Measurements from ENCODE around the gene NCK2.

Gene NCK2

DNA sequence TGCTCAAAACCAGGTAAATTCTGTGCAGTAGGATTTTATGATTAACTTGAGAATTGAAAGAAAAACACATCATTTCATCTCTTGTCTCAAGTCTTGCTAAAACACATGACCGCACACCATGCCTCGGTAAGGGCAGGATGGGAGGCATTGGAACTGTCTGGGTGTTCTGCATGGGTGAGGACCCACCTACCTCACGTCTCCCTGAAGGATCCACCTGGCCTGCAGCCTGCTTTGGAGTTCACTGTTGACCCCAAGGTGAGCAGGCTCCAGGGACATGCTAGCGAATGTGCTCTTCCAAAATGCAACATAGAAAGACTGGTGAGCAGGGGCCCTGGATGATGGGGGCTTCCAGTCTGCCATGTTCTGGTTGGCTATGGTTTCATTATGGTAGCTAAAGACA is 131.5 kb downstream of the NCK2 start:
- no peak for DNase-seq

DNA sequence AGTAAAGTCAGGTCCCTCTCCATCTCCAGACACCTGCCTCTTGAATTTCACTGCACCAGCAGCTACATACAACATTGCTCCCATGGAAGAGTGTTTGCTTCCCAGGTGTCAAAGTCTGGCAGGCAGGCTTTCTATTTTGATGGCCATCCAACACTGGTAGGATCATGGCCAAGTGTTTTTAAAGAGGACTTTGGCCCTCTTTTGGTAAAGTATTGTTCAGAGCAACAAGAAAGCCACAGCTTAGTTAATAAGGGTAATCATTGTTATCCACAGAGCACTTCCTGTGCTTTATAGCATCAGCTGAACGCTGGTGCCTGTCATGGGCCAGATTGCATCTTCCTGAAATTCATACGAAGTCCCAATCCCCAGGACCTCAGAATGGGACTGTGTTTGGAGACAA is 133.2 kb downstream of the NCK2 start:
- no peak for DNase-seq

DNA sequence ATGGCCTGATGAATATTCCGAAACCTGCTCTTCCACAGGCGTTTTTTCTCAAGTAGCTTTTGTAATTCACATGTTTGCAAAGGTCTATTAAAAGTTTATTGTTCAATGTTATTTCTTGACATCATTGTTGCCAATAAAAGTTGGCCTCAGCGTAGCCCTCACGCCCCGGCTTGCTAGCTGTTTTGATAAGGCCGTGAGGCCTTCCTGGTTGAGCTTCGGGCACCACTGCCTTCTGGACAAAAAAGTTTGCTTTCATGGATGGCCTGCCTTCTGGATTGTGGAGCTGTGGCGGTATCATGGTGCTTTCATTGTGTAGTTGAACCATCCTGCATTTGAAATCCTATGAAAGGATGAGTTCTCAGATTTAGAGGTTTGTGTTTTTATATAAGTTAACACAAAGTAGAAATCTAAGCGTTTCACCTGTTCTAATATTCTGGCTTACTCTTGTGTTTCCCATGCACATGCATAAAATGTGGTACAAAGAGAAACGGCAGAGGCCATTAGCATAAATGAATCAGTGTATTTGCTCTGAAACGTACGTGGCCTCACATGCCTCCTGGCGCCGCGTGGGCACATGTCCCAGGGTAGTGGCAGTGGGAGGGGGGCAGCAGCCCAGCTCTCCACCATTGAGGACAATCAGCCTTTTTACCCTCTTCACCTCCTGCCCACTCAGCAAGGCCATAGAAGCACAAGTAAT is 134.5 kb downstream of the NCK2 start:
- DNase-seq, result no peak

DNA sequence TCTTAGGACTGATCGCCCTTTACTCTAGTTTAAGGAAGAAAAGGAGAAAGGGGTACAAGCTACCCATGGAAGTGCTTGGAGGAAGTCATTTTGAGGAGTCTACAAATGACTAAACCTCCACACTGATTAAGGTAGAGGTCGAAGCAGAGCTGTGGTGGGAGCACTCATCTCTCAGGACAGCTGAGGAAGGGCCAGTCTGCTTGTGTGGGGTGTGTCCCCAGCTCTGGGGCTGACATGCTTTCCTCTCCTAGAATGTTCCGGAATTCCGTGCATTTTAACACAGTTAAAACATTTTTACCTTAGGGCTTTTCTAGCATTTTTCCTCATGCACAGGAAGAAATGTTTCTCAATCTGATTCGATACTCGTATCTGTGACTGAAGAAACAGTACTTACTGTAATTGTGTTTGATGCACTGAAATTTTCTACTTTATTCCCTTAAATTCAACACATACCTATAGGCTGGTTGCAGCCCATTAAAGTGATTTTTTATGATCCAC is 135.1 kb downstream of the NCK2 start:
- no peak for DNase-seq

DNA sequence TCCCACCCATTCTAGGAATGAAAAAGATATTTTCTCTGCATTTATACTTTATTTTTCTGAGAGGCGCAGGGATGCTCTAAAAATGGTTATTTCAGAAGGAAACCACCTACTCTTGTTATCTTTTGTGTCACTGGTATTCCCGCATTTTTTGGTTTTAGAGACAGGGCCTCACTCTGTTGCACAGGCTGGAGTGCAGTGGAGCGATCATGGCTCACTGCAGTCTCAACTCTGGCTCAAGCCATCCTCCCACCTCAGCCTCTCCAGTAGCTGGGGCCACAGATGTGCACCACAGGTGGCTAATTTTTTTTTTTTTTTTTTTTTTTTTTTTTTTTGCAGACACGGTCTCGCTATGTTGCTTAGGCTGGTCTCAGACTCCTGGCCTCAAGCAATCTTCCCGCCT is 135.9 kb downstream of the NCK2 start:
- DNase-seq, result no peak

DNA sequence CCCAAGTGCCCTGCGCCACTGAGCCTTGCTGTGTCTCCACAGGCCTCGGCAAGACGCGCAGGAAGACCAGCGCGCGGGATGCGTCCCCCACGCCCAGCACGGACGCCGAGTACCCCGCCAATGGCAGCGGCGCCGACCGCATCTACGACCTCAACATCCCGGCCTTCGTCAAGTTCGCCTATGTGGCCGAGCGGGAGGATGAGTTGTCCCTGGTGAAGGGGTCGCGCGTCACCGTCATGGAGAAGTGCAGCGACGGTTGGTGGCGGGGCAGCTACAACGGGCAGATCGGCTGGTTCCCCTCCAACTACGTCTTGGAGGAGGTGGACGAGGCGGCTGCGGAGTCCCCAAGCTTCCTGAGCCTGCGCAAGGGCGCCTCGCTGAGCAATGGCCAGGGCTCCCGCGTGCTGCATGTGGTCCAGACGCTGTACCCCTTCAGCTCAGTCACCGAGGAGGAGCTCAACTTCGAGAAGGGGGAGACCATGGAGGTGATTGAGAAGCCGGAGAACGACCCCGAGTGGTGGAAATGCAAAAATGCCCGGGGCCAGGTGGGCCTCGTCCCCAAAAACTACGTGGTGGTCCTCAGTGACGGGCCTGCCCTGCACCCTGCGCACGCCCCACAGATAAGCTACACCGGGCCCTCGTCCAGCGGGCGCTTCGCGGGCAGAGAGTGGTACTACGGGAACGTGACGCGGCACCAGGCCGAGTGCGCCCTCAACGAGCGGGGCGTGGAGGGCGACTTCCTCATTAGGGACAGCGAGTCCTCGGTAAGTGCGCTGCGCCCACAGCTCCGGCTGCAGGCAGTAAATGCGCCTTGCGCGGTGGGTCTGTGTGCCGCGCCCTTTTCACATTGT is 136.8 kb downstream of the NCK2 start:
- DNase-seq, result no peak

DNA sequence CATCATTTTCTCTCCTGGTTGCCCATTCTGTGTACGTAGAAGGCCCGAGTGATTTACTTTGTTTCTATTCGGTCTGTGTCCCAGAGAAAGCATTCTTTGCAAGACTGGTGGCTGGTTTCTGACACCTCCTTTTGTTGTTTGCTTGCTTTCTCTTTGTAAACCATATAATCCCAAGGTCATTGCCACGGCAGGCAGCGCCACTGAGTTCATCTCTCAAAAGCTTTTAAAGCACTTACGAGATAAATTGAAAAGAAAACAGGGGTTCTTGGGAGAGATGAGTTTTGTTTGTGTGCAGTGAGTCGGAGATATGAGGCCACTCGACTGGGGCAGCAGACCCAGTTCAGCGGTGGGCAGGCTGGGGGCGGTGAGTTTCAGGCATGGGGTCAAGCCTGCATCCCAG is 137.6 kb downstream of the NCK2 start:
- no peak for DNase-seq

DNA sequence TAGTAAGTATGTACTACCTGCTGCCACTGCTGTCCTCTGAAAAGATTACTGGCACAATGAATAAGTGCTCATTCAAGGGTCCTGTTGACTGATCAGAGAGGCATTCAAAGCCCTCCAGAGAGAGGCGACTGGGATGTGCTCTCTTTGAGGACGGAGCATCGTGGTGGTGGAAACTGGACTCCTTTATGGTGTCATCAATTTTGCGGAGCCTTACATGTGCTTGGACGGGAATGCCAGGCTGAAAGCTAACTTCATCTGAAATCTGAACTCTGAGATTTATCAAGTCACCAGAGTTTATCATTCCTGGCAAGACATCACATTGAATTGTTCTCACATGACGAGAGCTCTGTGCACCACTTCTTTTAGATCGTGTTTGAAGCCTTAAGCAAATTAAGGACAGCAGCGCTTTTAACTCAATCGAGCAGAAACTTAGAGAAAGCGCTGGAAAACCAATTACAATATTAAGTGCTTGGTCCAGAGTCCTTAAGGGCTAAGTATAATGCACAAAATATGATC is 138.3 kb downstream of the NCK2 start:
- DNase-seq, result no peak

DNA sequence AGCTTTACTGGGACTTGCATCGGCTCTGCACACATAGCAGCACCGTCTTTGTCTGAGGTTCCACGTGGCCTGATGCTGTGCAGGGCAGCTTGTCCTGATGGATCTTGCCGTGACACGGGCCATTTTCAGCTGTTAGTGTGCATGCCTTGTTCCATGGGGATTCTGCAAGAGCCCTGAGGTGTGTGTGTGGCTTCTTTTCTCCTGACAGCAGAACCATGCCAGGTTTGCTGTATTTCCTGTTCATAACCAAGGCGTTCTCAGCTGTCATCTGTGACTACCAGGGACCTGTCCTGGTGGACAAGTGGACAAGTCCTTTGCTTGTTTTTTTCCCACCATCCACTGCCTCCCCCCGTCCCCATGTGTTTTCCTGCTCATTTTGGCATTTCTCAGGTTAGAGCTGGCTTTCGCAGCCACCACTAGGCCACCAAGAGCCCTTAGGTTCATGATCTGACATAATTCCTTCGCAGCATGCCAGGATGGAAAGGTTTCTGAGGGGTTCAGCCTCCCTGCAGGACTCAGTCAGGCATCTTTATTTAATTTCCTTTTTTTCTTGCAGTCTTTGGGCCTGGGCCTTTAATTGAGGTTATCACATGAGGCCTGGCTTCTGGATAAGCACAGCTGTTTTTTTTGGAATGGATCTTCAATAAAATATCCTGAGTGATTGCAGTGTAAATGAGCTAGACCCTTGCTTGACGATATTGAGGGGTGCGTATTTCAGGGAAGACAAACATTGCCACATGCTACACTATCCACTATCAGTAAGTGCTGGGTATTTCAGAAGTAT is 139.4 kb downstream of the NCK2 start:
- DNase-seq, result no peak

DNA sequence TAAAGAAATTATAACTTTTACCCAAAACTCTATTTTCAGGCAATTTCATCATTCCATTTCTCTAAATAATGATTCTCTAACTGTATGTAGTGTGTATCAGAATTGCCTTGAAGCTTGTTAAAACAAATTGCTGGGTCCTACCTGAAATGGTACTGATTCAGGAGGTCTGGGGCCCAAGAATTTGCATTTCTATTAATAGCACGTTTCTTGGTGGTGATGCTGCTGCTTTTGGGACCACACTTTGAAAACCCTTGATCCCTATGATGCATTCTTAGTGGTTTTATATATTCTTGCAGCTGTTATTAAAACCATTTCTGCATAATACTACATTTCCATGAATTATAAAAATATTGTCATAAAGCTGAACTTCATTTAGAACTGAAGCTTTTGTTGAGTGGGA is 140.7 kb downstream of the NCK2 start:
- DNase-seq, result no peak

DNA sequence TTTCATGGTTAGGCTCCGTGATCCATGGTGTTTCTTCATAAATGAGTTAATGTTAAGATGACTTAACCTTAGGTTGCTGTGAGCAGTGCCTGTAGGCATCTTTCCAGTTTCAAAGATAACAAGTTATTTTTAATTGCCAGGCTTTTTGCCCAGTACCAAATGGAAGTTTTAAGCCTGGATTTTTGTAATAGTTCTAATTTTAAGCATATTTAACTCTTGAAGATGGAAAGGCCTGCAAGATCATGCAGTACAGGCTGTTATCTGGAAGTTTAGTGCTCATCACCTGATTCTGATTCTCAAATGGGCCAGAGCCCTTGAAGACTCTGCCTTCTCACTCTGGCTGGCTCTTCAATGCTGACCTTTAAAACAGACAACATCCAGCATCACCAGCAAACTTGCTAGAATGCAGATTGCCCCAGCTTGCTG is 141.3 kb downstream of the NCK2 start:
- DNase-seq, result no peak

DNA sequence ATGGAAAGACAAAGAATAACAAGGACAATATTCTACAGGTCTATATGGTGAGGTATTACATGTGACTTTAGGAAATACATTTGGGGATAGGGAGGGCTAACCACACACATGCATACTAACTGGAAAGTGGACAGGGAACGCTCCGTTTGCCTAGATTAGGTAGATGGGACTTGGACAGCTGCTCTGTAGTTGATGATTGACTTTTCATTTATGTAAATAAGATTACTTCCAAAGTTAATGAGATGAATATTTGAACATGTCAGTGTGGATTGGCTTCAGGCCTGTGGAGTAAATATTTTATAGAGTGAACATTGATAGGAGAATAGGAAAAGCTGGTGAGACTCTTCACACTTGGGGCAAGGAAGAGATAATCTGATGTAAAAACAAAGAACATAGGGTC is 142.0 kb downstream of the NCK2 start:
- DNase-seq, result no peak

DNA sequence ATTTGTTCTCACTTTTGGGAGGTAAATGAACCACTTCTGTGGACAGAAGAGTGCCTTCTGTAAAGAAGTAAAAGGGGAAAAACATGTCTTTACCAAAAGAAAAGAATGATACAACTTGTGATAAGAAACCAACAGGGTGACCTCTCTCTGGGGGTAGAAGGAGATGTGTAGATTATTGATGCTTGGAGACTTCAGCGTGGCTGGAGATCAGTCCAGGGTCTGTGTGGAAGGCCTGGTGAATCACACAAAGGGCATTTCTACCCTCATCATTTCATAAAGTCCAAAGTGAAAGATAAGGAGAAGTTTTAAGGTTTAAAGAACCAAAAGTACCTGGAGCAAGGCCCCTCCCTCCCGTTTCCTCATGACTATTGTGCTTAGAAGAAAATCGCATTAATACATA is 142.5 kb downstream of the NCK2 start:
- no peak for DNase-seq

DNA sequence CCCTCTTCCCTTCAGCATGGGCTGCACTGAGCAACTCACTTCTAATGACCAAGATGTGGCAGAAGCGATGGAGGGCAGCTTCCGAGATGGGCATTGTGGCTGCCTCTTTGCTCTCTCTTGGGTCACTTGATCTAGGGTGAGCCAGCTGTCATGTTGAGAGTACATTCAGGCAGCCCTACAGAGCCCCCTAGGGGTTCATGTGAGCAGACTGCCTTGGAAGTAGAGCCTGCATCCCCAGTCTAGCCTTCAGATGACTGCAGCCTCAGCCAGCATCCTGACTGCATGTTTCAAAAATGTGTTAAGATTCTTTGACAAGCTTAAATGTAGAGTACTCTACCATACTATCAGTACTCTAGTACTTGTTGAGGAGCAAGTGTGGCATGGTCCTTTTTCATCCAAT is 143.9 kb downstream of the NCK2 start:
- peak; percentile 59 for DNase-seq

DNA sequence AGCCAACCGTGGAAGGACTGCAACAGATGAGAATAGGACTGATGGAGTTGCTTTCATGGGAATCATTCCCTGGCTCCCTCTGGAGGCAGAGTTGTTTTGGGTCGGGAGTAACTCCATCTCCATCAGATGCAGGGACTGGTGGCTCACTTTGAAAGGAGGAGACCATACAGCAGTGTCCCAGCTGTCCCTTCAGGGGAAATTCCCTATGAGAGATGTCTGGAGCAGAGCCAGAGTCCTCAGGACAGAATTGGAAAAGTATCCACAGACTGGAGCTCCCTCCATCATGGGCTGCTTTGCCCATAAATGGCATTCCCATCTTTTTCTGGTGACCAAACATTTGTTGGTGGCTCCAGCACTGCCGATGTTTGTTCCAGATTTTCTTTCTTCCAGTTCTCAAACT is 144.3 kb downstream of the NCK2 start:
- no peak for DNase-seq

DNA sequence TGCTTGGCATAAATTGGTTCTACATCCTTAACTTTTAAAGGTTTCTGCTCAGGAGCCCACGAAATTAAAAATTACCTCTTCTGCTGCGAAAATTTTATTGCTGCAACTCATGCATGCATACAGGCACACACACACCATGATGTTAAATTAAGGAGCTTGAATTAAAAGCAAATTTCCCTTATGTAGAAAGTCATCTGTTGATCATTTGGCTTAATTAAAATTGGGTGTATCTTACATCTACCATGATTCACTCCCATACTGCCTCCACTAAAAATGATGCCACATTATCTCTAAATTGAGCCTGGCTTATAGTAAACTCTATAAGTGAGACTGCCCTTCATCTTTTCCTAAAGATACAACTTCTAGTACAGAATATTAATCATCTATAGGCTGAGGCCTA is 145.4 kb downstream of the NCK2 start:
- no peak for DNase-seq

DNA sequence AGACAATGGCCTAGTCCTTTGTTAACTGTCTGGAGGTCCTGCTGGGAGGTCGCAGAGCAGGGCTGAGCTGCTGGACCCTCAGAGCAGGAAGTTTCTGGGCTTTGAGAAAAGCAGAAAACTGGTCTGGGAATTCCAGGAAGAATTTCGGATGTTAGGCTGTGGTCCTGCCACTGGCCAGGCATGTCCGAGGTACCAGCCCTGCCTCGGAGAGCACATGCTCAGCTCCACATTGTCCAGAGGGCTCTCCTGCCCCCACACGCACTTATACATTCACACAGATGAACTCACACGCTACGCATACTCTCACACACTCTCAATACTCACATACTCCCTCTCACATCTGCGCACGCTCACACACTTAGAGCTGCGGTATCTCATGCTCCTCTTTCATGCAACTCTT is 146.1 kb downstream of the NCK2 start:
- no peak for DNase-seq

DNA sequence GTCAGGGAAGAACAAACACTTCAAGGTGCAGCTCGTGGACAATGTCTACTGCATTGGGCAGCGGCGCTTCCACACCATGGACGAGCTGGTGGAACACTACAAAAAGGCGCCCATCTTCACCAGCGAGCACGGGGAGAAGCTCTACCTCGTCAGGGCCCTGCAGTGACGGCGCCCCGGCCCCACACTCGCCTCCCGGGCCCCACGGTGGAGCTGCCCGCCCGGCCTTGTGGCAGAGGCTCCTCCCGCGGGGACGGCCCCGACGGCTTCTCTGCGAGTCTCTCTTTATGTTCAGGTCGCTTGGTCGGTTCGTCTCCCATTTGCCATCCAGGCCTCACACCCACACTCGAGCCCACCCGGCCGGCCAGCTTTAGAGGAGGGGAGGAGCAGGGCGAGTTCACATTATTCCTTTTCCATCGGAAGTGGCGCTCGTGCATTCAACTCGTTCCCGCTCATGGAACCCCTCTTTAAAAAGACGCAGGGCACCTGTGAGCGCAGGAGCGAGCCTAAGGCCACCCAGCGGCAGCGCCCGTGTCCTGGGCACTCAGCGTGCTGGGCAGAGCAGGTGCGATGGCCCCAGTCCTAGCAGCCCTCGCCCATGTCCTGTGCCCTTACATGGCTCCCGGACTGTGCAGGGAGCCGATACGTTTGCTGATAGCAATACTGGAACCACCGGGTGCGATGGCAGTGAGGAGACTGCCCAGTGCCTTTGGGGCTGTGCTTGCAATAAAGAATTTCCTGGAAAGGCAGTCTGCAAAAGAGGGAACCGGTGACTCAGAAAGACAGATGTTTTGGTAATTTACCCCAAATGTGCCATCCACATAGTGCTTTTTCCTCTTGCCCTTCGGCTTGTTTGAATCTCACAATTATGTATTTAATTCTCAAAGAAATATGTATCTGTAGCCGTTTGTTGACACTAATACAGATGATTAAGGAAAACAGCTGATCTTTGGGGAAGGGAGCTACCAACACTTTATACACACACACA is 148.6 kb downstream of the NCK2 start:
- DNase-seq, result no peak

DNA sequence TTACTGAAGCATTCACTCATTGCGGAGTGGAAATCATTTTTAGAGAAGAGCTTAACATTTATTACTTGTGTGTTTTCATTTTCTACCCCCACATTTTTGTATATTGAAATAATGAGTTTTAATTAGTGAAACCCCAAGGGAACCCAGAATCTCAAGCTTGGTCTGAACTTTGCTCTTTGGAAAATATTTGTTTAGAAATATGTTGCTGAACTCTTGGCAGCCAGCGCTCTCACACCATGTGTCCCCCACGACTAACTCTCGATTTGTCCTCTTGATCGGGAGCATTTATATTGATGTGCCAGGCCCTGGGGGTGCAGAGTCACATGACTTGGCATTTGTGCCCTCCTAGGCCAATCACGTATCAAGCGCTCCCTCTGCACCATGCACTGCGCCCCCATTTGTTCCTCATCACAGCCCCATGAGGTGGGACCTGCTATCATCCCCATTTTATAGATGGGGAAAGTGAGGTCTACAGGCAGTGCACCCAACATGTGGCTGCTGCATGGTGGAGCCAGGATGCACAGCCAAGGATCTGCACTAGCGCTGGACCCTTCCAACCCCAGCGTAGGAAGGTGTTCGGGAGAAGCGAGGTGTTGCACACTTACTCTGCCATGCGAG is 149.7 kb downstream of the NCK2 start:
- DNase-seq, result no peak

DNA sequence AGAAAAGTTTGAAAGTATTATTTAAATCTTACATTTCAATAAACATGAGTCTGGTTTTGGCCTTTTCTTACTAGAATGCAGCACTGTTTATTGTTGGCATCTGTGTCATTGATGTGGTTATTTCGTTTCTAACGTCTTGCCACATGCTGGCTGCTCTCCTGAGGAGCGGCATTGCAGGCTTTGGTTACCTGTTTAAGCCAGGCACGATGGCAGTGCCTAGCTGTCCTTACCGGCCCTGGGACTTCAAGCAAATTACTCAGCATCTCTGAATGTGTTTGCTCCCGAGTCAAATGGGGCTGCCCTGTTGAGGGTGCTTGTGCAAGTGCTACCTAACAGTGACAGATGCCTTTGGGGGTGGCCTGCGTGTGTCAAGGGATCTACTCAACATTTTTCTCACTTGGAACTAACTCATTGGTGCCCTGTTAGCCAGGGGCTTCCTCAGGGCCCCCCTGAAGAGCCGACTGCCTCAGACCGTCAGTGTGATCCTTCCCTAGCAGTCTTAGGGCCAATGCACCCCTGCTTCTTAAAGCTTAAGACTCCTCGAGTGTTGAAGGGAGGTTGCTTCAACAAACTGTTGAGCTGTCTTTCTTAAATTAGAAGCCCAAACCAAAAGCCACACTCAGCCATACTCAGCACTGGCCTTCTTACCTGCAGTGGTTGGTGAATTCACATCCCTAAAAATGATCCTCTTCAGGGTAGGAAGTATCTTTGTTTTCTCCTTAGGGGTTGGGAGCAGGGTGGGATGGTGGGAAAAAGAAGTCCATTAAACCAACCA is 151.5 kb downstream of the NCK2 start:
- DNase-seq, result no peak

DNA sequence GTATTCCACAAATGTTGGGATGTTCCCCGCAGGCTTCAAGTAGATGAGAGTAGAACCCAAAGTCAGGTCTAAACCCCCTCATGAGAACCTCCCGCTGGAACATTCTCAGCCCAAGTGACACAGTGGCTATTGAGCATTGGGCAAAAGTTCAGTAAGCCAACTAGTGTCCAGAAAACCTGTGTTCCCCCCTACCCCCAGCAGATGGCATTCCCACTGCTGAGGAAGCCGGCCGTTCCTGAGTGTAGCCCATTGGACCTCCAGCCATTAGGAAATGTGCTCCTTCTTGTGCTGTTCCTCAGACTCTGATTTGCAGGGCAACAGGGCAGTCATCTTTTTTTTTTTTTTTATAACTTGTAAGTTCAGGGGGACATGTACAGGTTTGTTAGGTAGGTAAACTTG is 152.1 kb downstream of the NCK2 start:
- DNase-seq, result no peak

Data from inflammatory macrophage treated with lipopolysaccharide for 4 hours (primary cell).